GM06990 (cell line): Measurements from ENCODE around the gene SYNDIG1L.

Experiments used
- DNase-seq: peaks from one replicate; pipeline ENCODE4 v3.0.0-alpha.2; 2011; ENCODE audit not compliant: insufficient read length; ENCODE audit errors: extremely low read depth
- H3K27me3 ChIP-seq: replicated peaks from 2 replicates; pipeline ENCODE4 v1.6.0; 2011; ENCODE audit warnings: low read length; ENCODE audit not compliant: control insufficient read depth, insufficient read depth
- H3K36me3 ChIP-seq: 2 replicates; pipeline ENCODE4 v1.5.1; 2011; ENCODE audit warnings: low read length; ENCODE audit not compliant: control insufficient read depth, insufficient read depth
- H3K4me3 ChIP-seq: replicated peaks from 2 replicates; pipeline ENCODE4 v1.5.1; 2011; ENCODE audit warnings: low read depth, mild to moderate bottlenecking, control low read depth, low read length
- CTCF ChIP-seq: IDR thresholded peaks from 2 replicates; pipeline ENCODE4 v1.5.1; 2011; ENCODE audit warnings: low read length, control low read depth, mild to moderate bottlenecking, inconsistent platforms; ENCODE audit not compliant: insufficient read depth, poor library complexity, severe bottlenecking

Gene SYNDIG1L

DNA sequence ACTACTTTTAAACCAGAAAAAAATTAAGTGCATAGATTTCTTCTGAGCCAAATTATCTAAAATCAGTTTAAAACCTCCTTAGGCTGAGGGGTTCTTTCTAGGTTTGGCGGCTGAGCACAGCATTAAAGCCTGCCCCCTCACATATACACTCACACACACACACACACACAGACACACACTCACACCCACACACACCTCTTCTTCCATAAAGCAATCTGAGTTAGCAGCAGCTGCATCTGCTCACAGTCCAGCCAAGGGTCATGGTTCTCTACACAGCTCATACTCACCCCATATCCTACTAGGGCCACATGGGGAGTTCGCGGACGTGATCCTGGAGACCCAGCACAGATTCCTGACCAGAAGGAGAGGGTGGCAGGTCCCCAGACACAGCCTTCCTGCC lies 12.4 kb downstream of the SYNDIG1L start:
- Histone ChIP-seq H3K4me3 (no peak overlapping the region), H3K36me3 (no peaks in the 10 kb centered on the region), H3K27me3 (peaks cover 2% of the 10 kb centered on the region)
- no peak for DNase-seq
- TF ChIP-seq CTCF = no peak

- Histone ChIP-seq H3K36me3 (no peaks in the 10 kb centered on the region), H3K27me3 (peaks cover 2% of the 10 kb centered on the region), H3K4me3 (no peak overlapping the region)
- no peak for TF ChIP-seq CTCF
- no peak for DNase-seq
These were observed 13.3 kb downstream of the SYNDIG1L start for GRCh38 chr14:74412753-74413152.

DNA sequence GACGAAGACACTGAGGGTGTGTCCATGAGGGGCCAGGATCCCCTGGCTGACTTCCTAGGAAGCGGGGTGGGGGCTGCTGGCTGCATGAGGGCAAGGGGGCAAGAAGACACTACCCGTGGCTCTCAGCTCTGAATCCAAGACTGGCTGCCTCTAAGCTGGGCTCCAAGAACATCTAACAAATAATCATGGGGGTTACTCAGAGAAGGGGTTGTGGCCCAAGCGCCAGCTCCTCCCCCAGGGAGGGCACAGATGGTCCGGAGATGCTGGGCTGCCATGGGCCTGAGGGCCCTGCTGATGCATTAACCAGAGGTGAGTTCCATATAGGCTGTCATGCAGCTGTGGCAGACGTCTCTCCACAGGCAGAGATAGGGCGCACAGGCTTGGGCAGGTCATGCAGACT lies 14.3 kb downstream of the SYNDIG1L start:
- no peak for DNase-seq
- no peak for TF ChIP-seq CTCF
- peaks cover 2% of the 10 kb centered on the region for H3K27me3 ChIP-seq
- no peak overlapping the region for H3K4me3 ChIP-seq
- no peaks in the 10 kb centered on the region for H3K36me3 ChIP-seq

GRCh38 chr14:74409441-74409840 lies 16.6 kb downstream of the SYNDIG1L start:
- no peak for TF ChIP-seq CTCF
- H3K36me3 ChIP-seq = no peaks in the 10 kb centered on the region
- peaks cover 2% of the 10 kb centered on the region for H3K27me3 ChIP-seq
- H3K4me3 ChIP-seq = no peak overlapping the region
- no peak for DNase-seq

DNA sequence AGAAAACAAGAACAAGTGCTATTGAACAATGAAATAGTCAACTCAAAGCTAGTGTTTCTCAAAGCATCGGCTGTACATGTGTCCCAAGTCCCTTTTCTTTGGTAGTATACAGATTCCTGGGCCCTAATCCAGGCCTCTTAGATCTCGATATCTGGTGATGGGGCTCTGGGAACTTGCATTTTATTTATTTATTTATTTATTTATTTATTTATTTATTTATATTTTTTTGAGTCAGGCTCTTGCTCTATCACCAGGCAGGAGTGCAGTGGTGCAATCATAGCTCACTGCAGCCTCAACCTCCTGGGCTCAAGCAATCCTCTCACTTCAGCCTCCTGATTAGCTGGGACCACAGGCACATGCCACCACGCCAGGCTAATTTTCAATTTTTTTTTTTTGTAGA lies 17.1 kb downstream of the SYNDIG1L start:
- H3K27me3 ChIP-seq = peaks cover 2% of the 10 kb centered on the region
- no peak for TF ChIP-seq CTCF
- no peak for DNase-seq
- H3K4me3 ChIP-seq = no peak overlapping the region
- no peaks in the 10 kb centered on the region for H3K36me3 ChIP-seq

- Histone ChIP-seq H3K27me3 (no peaks in the 10 kb centered on the region; the same call in 1 of the 2 replicates), H3K36me3 (no peaks in the 10 kb centered on the region), H3K4me3 (no peak overlapping the region)
- TF ChIP-seq CTCF = no peak
- DNase-seq = no peak
These were observed 18.2 kb downstream of the SYNDIG1L start for GRCh38 chr14:74407801-74408154.
